ENCODE results near the gene BTBD2. TPM values are rescaled to one million over a fixed set of nuclear protein-coding genes. Genes with fewer than 3 reads are reported as not detected.

The BTBD2 gene
- total RNA-seq, 4 donors from 2014 or later = 52.8 to 137 (median 77.1) TPM

DNA sequence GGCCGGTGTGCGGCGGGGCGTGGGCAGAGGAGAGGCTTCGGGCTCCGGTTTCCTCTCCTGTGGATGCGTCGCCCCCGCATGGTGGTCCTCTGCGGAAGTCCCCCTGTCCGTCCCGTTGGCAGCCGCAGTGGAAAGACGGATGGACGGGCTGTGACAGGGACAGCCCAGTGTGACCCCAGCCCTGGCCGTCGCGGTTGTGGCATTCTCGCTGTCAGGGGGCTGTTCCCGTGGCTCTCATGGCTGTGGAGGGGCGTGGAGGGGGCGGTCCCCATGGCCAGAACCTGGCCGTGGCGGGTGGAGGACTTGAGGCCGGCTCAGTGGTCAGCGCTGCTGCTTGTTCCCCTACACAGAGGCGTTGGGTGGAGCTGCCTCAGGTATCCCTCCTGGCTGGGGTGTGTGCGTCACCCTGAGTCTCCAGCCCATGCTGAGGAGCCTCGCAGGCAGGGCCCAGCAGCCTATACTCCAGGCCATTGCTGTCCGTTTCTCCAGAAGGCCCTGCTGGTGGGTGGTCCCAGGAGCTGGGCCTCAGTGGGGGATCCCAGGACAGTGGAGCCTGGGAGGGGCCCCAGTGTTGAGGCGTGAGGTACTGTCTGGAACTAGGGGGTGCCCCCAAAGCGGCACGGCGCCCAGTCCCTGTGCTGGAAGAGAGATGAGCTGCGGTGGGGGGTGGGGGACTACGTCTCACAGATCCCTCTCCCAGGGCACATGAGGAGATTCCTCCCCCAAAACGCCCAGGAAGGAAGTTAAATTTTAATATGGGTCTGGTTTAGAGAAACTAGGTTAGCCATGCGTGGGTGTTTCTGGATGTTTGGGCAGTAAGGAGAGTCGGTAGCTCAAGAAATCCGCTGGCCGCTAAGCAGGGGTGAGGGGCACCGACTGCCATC lies 54.3 kb downstream of the BTBD2 start:
- H3K9me3 ChIP-seq = no peaks in the 10 kb centered on the region
- no peak for DNase-seq (ENCODE audit: extremely low spot score)
- WGBS = 92% methylated on average over 20 of the region's 42 CpGs
- intact Hi-C loops (cut with DNase I) = no loop called here
- TF ChIP-seq POLR2A (IDR thresholded peaks at IDR 0.05; ENCODE audit: low read depth) (no peak), POLR2AphosphoS5 (IDR thresholded peaks at IDR 0.05) (no peak), EP300 (IDR thresholded peaks at IDR 0.05) (no peak)
- TF ChIP-seq, protein P1, sequence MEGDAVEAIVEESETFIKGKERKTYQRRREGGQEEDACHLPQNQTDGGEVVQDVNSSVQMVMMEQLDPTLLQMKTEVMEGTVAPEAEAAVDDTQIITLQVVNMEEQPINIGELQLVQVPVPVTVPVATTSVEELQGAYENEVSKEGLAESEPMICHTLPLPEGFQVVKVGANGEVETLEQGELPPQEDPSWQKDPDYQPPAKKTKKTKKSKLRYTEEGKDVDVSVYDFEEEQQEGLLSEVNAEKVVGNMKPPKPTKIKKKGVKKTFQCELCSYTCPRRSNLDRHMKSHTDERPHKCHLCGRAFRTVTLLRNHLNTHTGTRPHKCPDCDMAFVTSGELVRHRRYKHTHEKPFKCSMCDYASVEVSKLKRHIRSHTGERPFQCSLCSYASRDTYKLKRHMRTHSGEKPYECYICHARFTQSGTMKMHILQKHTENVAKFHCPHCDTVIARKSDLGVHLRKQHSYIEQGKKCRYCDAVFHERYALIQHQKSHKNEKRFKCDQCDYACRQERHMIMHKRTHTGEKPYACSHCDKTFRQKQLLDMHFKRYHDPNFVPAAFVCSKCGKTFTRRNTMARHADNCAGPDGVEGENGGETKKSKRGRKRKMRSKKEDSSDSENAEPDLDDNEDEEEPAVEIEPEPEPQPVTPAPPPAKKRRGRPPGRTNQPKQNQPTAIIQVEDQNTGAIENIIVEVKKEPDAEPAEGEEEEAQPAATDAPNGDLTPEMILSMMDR (IDR thresholded peaks at IDR 0.05) = no peak
- peaks cover 0 to 18% (median 12%) of the 10 kb centered on the region in 4 donors for H3K4me1 ChIP-seq
- H3K4me3 ChIP-seq = no peak overlapping the region
- peaks cover 0 to 22% (median 7%) of the 10 kb centered on the region in 4 donors for H3K36me3 ChIP-seq
- no peaks in the 10 kb centered on the region for H3K27me3 ChIP-seq
- H3K27ac ChIP-seq (replicated peaks in 1 of 4) = no peak overlapping the region

DNA sequence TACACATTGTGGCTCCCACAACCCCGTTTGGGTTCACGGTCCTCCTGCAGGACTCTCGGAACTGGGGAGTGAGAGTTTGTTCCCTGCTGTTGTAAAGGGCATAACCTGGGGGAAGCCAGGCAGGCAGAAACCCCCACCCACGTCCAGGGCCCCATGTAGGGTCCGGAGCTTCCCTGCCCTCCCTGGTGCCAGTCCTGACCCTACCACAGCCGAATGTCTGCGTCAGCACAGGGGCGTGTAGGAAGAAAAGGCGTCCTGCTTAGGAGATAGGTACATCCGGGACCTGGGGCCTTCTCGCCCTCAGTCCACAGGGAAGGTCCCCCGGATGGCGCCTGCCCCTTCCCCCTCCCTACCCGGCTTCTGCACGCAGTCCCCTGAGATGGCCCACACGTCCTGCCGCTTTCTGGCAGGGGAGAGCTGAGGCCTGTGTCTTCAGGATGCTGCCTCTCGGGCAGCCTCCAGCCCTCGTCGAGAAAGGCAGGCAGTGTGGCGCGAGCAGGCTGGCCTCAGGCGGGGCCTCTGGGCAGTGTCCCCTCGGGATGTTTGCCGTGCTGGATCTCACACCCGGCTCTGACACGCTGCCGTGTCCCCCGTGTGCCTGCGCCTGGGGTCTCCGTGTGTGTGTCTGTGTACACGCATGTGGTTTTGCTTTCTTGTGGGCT lies 55.5 kb downstream of the BTBD2 start:
- no peak for DNase-seq (ENCODE audit: extremely low spot score)
- H3K27ac ChIP-seq (replicated peaks in 1 of 4) = no peak overlapping the region
- no peaks in the 10 kb centered on the region for H3K9me3 ChIP-seq
- TF ChIP-seq EP300 (IDR thresholded peaks at IDR 0.05) = no peak
- TF ChIP-seq POLR2A (IDR thresholded peaks at IDR 0.05; ENCODE audit: low read depth) = no peak
- TF ChIP-seq, protein P1 (IDR thresholded peaks at IDR 0.05) = no peak
- no peak for TF ChIP-seq POLR2AphosphoS5 (IDR thresholded peaks at IDR 0.05)
- no peak overlapping the region for H3K4me3 ChIP-seq
- intact Hi-C loops (cut with DNase I) = no loop called here
- no peaks in the 10 kb centered on the region for H3K27me3 ChIP-seq
- WGBS = 92% methylated on average over 31 of the region's 32 CpGs
- peaks cover 0 to 24% (median 18%) of the 10 kb centered on the region in 4 donors for H3K4me1 ChIP-seq
- H3K36me3 ChIP-seq = peaks cover 0 to 17% (median 11%) of the 10 kb centered on the region in 4 donors

DNA sequence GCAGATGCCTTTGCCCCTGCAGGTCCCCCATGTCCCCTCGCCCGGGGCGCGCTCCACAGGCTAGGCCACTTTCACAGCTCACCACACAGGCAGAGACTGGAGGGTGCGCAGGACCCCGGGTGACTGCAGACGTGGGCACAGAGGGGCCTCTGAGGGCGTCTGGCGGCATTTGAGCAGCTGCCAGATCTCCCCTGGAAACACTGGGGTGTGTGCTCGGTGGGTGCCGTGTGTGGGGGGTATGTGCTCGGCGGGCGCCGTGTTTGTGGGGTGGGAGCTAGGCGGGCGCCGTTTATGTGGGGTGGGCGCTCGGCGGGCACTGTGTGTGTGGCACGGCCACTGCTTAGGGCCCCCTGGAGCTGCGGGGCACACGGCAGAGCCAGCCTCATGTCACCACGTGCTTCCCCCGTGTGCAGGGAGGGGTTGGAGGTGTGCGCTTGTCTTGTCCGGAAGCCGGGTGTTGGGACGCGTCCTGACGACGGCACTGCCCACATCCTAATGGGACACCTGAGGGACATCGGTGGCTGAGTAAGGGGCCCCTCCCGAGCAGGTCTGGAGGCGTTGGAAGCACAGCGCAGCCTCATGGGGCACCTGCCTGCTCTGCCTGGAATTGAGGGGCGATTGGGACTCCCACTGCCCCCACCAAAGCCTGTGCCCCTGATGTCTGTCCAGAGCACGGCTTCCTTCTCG lies 57.8 kb downstream of the BTBD2 start:
- intact Hi-C loops (cut with DNase I) = no loop called here

DNA sequence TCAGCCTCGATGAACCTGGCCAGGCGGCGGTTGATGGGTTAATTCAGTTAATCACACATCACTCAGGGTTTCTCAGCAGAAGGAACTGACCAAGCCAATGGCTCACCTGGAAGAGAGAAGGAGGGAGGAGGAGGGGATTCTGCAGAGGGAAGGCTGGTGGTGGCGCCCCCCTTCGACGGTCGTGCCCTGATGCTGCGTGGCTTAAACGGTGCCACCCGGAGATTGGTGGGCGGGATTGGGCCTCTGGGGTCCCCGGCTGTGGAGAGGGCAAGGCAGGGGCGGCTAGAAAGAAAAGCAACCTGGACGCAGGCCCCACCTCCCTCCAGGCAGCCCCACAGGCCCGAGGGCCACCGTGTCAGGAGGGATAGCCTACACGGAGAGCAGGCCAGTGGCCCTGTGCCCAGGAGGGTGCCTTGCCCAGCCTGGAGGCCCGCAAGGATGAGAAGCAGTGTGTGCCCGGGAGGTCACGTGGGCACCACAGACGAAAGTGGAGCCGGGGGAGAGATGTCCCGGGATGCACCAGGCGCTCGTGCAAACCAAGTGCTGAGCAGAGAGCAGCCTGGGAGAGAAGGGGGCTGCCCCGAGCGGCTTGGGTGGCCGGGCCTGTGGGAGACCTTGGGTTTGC lies 58.5 kb downstream of the BTBD2 start:
- no peak for TF ChIP-seq EP300 (IDR thresholded peaks at IDR 0.05)
- TF ChIP-seq, protein P1 (IDR thresholded peaks at IDR 0.05) = no peak
- 77% methylated on average over 16 of the region's 28 CpGs for WGBS
- no peaks in the 10 kb centered on the region for H3K9me3 ChIP-seq
- peaks cover 7 to 35% (median 24%) of the 10 kb centered on the region in 4 donors for H3K36me3 ChIP-seq
- peaks cover 0 to 36% (median 20%) of the 10 kb centered on the region in 4 donors for H3K4me1 ChIP-seq
- H3K4me3 ChIP-seq = no peak overlapping the region
- no peak for DNase-seq (ENCODE audit: extremely low spot score)
- H3K27ac ChIP-seq (replicated peaks in 1 of 4) = no peak overlapping the region
- H3K27me3 ChIP-seq = no peaks in the 10 kb centered on the region
- intact Hi-C loops (cut with DNase I) = no loop called here

More for the DNA sequence above, 57.8 kb downstream of the BTBD2 start:
- H3K4me3 ChIP-seq = no peak overlapping the region
- no peaks in the 10 kb centered on the region for H3K27me3 ChIP-seq
- no peak overlapping the region for H3K27ac ChIP-seq (replicated peaks in 1 of 4)
- DNase-seq (ENCODE audit: extremely low spot score) = no peak
- WGBS = 87% methylated on average over 27 of the region's 40 CpGs
- peaks cover 0 to 36% (median 18%) of the 10 kb centered on the region in 4 donors for H3K4me1 ChIP-seq
- TF ChIP-seq, protein P1 (IDR thresholded peaks at IDR 0.05) = no peak
- TF ChIP-seq EP300 (IDR thresholded peaks at IDR 0.05) (no peak), POLR2AphosphoS5 (IDR thresholded peaks at IDR 0.05) (no peak)
- no peaks in the 10 kb centered on the region for H3K9me3 ChIP-seq
- H3K36me3 ChIP-seq = peaks cover 3 to 30% (median 23%) of the 10 kb centered on the region in 4 donors

Measured in esophagus muscularis mucosa (tissue), 4 donors.